ENCODE measurements around the gene ZNF892. TPM values are rescaled to one million over a fixed set of nuclear protein-coding genes. Genes with fewer than 3 reads are reported as not detected.
"Not testable (repeated sequence)": the region's sequence is repeated elsewhere in the genome, so short reads cannot be mapped to it uniquely, and the experiment has no call there.

ZNF892 gene
- total and polyA plus RNA-seq, 2 experiments from 2014 or later = 0.79 to 3.0 TPM

DNA sequence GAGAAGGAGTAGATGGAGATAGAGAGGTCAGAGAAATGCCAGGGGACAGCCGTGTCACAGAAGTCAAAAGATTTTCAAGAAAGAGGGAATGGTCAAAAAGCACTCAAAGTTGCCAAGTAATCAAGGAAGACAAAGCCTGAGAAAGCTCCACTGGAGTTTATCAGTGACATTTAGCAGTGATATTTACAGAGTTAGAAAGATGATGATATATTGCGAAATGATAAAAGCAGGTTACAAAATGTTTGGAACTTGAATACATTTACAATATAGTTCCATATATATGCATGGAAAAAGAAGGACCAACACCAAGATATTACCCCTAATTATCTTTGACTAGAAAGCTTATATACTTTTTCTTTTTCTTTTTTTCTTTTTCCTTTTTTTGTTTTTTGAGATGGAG lies 21.3 kb upstream of the ZNF892 start:
- Histone ChIP-seq H3K9me3 (ENCODE audit: low read depth) (no peaks in the 10 kb centered on the region), H2AFZ (no peak overlapping the region), H3K36me3 (ENCODE audit: low read depth) (peaks cover 18% of the 10 kb centered on the region; the same call in 1 of the 2 replicates), H3K27ac (no peak overlapping the region), H3K9me2 (ENCODE audit: insufficient read depth) (no peaks in the 10 kb centered on the region), H3K79me2 (ENCODE audit: insufficient read depth) (no peaks in the 10 kb centered on the region), H3K4me1 (ENCODE audit: insufficient read depth) (no peaks in the 10 kb centered on the region), H3K9ac (no peak overlapping the region), H3K4me2 (ENCODE audit: unreplicated experiment) (no peak overlapping the region), H3K27me3 (replicated peaks; ENCODE audit: insufficient read depth) (peaks cover 9% of the 10 kb centered on the region; the same call in 1 of the 2 replicates), H4K20me1 (ENCODE audit: insufficient read depth) (no peaks in the 10 kb centered on the region), H3K4me3 (no peak overlapping the region), H3F3A (ENCODE audit: insufficient read depth) (no peaks in the 10 kb centered on the region)
- WGBS, 2 experiments (ENCODE audit: low coverage in 1 of 2, low lambda C conversion rate in 2 of 2, missing lambda C conversion rate in 2 of 2) = 72 to 78% methylated on average over 2 of the region's 2 CpGs
- in situ Hi-C loops (cut with MboI) = no loop called here
- no peak for DNase-seq
- no peak for TF ChIP-seq EZH2 (IDR thresholded peaks at IDR 0.05; ENCODE audit: insufficient read depth, poor library complexity, severe bottlenecking)
- no peak for TF ChIP-seq EZH2phosphoT487 (IDR thresholded peaks at IDR 0.05; ENCODE audit: insufficient read depth, low read depth)

DNA sequence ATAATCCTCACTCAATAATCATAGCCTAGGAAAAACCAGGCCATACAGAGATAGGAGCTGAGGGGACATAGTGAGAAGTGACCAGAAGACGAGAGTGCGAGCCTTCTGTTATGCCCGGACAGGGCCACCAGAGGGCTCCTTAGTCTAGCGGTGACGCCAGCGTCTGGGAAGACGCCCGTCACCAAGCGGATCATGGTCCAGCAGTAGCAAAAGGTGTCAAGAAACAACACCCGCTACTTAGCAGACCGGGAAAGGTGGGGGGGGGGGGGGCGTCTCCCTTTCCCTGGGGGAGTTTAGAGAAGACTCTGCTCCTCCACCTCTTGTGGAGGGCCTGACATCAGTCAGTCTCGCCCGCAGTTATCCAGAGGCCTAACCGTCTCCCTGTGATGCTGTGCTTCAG lies 14.4 kb upstream of the ZNF892 start:
- H3K79me2 ChIP-seq (ENCODE audit: insufficient read depth); H3K27me3 ChIP-seq (replicated peaks; ENCODE audit: insufficient read depth); H3K36me3 ChIP-seq (ENCODE audit: low read depth); H3K9me3 ChIP-seq (ENCODE audit: low read depth); H3K27ac ChIP-seq; H3K4me1 ChIP-seq (ENCODE audit: insufficient read depth); H3K9me2 ChIP-seq (ENCODE audit: insufficient read depth); in situ Hi-C loops (cut with MboI); H3K4me3 ChIP-seq; H3K4me2 ChIP-seq (ENCODE audit: unreplicated experiment); H3K9ac ChIP-seq; H3F3A ChIP-seq (ENCODE audit: insufficient read depth); H4K20me1 ChIP-seq (ENCODE audit: insufficient read depth): not testable (repeated sequence)
- H2AFZ ChIP-seq = 0 out of 2 replicates have a peak overlapping the region, but pooled peaks have one; percentile 45
- 21 to 22% methylated on average over 15 of the region's 15 CpGs for WGBS, 2 experiments (ENCODE audit: low coverage in 1 of 2, low lambda C conversion rate in 2 of 2, missing lambda C conversion rate in 2 of 2)
- DNase-seq = peak; percentile 50

DNA sequence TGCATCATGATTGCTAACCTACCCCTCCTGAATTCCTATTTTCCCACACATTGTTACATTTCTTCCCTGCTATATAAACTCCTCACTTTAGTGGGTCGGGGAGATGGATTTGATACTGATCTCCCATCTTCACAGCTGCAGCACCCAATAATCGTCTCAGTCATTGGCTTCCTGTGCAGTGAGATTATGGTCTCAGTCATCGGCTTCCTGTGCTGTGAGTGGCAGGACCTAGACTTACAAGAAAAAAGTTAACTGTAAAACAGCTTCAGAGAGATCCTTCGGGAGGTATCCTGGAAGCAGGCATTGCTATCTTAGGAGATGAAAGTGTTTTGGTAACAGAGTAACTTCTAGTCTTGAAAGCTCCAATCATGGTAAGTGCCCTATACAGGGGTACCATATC lies 3.4 kb upstream of the ZNF892 start:
- Histone ChIP-seq H3K4me1 (ENCODE audit: insufficient read depth) (peaks cover 7% of the 10 kb centered on the region; the same call in 1 of the 2 replicates), H3F3A (ENCODE audit: insufficient read depth) (no peaks in the 10 kb centered on the region), H3K27ac (no peak overlapping the region), H3K4me2 (ENCODE audit: unreplicated experiment) (no peak overlapping the region), H4K20me1 (ENCODE audit: insufficient read depth) (no peaks in the 10 kb centered on the region), H3K9me2 (ENCODE audit: insufficient read depth) (no peaks in the 10 kb centered on the region), H3K4me3 (no peak overlapping the region), H3K9ac (no peak overlapping the region), H3K36me3 (ENCODE audit: low read depth) (no peaks in the 10 kb centered on the region), H3K9me3 (ENCODE audit: low read depth) (no peaks in the 10 kb centered on the region), H3K27me3 (replicated peaks; ENCODE audit: insufficient read depth) (no peaks in the 10 kb centered on the region), H2AFZ (no peak overlapping the region), H3K79me2 (ENCODE audit: insufficient read depth) (no peaks in the 10 kb centered on the region)
- DNase-seq = no peak
- in situ Hi-C loops (cut with MboI) = no loop called here
- TF ChIP-seq EZH2phosphoT487 (IDR thresholded peaks at IDR 0.05; ENCODE audit: insufficient read depth, low read depth) (no peak), EZH2 (IDR thresholded peaks at IDR 0.05; ENCODE audit: insufficient read depth, poor library complexity, severe bottlenecking) (no peak)
- 79 to 80% methylated on average over 4 of the region's 4 CpGs for WGBS, 2 experiments (ENCODE audit: low coverage in 1 of 2, low lambda C conversion rate in 2 of 2, missing lambda C conversion rate in 2 of 2)

DNA sequence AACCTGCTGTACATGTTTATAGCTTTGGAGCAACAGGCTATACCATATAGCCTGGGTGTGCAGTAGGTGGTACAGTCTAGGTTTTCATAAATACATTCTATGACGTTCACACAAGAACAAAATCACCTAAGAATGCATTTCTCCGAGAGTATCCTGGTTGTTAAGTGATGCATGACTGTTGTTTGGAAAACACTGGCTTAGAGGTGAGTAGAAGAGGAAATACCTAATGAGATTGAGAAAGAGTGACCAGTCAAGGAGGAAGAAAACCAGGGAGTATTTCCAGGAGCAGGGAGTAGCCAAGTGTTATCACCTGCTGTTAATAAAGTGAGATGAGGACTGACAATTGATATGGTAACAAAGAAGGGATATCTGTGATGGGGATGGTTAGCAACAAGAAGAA lies 2.9 kb upstream of the ZNF892 start:
- no peak overlapping the region for H3K4me2 ChIP-seq (ENCODE audit: unreplicated experiment)
- no peak overlapping the region for H2AFZ ChIP-seq
- H3K4me3 ChIP-seq = no peak overlapping the region
- no peaks in the 10 kb centered on the region for H3K9me3 ChIP-seq (ENCODE audit: low read depth)
- no peaks in the 10 kb centered on the region for H3K79me2 ChIP-seq (ENCODE audit: insufficient read depth)
- TF ChIP-seq EZH2phosphoT487 (IDR thresholded peaks at IDR 0.05; ENCODE audit: insufficient read depth, low read depth) (no peak), EZH2 (IDR thresholded peaks at IDR 0.05; ENCODE audit: insufficient read depth, poor library complexity, severe bottlenecking) (no peak)
- H3K4me1 ChIP-seq (ENCODE audit: insufficient read depth) = peaks cover 7% of the 10 kb centered on the region; the same call in 1 of the 2 replicates
- no peaks in the 10 kb centered on the region for H3K36me3 ChIP-seq (ENCODE audit: low read depth)
- no peaks in the 10 kb centered on the region for H4K20me1 ChIP-seq (ENCODE audit: insufficient read depth)
- no peak overlapping the region for H3K27ac ChIP-seq
- H3K27me3 ChIP-seq (replicated peaks; ENCODE audit: insufficient read depth) = no peaks in the 10 kb centered on the region
- WGBS, 2 experiments (ENCODE audit: low coverage in 1 of 2, low lambda C conversion rate in 2 of 2, missing lambda C conversion rate in 2 of 2) = 55 to 64% methylated on average over 2 of the region's 2 CpGs
- no peak for DNase-seq
- no peak overlapping the region for H3K9ac ChIP-seq
- H3F3A ChIP-seq (ENCODE audit: insufficient read depth) = no peaks in the 10 kb centered on the region
- in situ Hi-C loops (cut with MboI) = no loop called here
- H3K9me2 ChIP-seq (ENCODE audit: insufficient read depth) = no peaks in the 10 kb centered on the region

DNA sequence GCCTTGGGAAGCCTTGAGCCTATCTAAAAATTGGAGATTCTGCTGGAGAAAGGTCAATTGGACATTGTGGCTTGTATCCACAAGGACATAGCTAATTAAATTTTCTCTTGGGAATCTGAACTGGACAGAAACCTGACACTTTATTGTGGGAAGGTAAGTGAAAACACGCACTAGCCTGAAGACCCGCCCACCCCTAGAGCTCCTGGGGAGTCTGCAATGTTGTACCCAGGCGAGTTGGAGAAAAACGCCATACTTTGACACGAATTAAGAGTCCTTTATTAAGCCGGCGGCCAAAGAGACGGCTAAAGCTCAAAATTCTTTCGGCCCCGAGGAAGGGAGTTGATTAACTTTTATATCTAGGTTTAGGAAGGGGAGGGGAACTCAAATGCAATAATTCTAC lies 1.2 kb upstream of the ZNF892 start:
- Histone ChIP-seq H3K9me3 (ENCODE audit: low read depth) (no peaks in the 10 kb centered on the region), H3K36me3 (ENCODE audit: low read depth) (peaks cover 5% of the 10 kb centered on the region; the same call in 1 of the 2 replicates), H3K4me3 (peak overlapping the region; percentile 80), H3K79me2 (ENCODE audit: insufficient read depth) (no peaks in the 10 kb centered on the region), H3K4me2 (ENCODE audit: unreplicated experiment) (peak overlapping the region; percentile 72), H4K20me1 (ENCODE audit: insufficient read depth) (no peaks in the 10 kb centered on the region), H3K9me2 (ENCODE audit: insufficient read depth) (no peaks in the 10 kb centered on the region), H3K9ac (peak overlapping the region; percentile 80), H3K27ac (peak overlapping the region; percentile 36; the same call in 1 of the 2 replicates), H3F3A (ENCODE audit: insufficient read depth) (no peaks in the 10 kb centered on the region), H3K27me3 (replicated peaks; ENCODE audit: insufficient read depth) (no peaks in the 10 kb centered on the region), H2AFZ (peak overlapping the region; percentile 95), H3K4me1 (ENCODE audit: insufficient read depth) (peaks cover 7% of the 10 kb centered on the region; the same call in 1 of the 2 replicates)
- TF ChIP-seq EZH2 (IDR thresholded peaks at IDR 0.05; ENCODE audit: insufficient read depth, poor library complexity, severe bottlenecking) = no peak
- no peak for TF ChIP-seq EZH2phosphoT487 (IDR thresholded peaks at IDR 0.05; ENCODE audit: insufficient read depth, low read depth)
- in situ Hi-C loops (cut with MboI) = no loop called here
- no peak for DNase-seq
- WGBS, 2 experiments (ENCODE audit: low coverage in 1 of 2, low lambda C conversion rate in 2 of 2, missing lambda C conversion rate in 2 of 2) = 14 to 20% methylated on average over 10 of the region's 10 CpGs

All from GM23248 (cell line).